H1 (cell line): ENCODE data around the gene DDOST. TPM values are rescaled to one million over a fixed set of nuclear protein-coding genes. Genes with fewer than 3 reads are reported as not detected.
A peak's percentile ranks its signal among the peaks of the same experiment; 100 is the strongest.

Experiments
- CTCF ChIA-PET: fragments of 300-600 bp; sonication (Branson Sonifier 250); formaldehyde crosslinking; loops from one replicate; lab custom pipeline; 2021; ENCODE audit not compliant: partially characterized antibody; lab: Charles Lee
- POLR2A ChIA-PET: fragments of 300-600 bp; sonication (Branson Sonifier 250); formaldehyde crosslinking; loops from one replicate; lab custom pipeline; 2021; ENCODE audit warnings: inconsistent platforms; ENCODE audit not compliant: partially characterized antibody; lab: Charles Lee
- DNase-seq, 2 experiments: peaks; one replicate each; pipeline versions ENCODE4 v3.0.0 to v3.0.0-alpha.2; 2010 to 2022; ENCODE audit warnings: low spot score in 2 of 2, low read depth in 1 of 2, mixed read lengths in 1 of 2
- FAIRE-seq: peaks from 2 replicates; lab custom pipeline; 2011; peaks lifted over from hg19 to GRCh38; lab: Jason Lieb, UNC
- H2AFZ ChIP-seq: 2 replicates; pipeline ENCODE4 v1.8.1; 2012; ENCODE audit warnings: low read length, inconsistent platforms
- H2AK5ac ChIP-seq: 2 replicates; pipeline ENCODE4 v1.6.1; 2013; ENCODE audit warnings: low read depth, low read length
- H2BK120ac ChIP-seq: replicated peaks from 2 replicates; pipeline ENCODE3; 2013; ENCODE audit warnings: low read depth, low read length, inconsistent platforms
- H2BK12ac ChIP-seq: 2 replicates; pipeline ENCODE4 v1.6.1; 2013; ENCODE audit warnings: low read depth, low read length
- H2BK15ac ChIP-seq: 2 replicates; pipeline ENCODE4 v1.6.1; 2013; ENCODE audit warnings: low read length
- H2BK20ac ChIP-seq: 2 replicates; pipeline ENCODE4 v1.6.1; 2013; ENCODE audit warnings: low read length
- H2BK5ac ChIP-seq: 2 replicates; pipeline ENCODE4 v1.6.1; 2013; ENCODE audit warnings: low read depth, low read length
- H3K14ac ChIP-seq: 2 replicates; pipeline ENCODE4 v1.6.1; 2013; ENCODE audit warnings: inconsistent platforms; ENCODE audit not compliant: insufficient read length
- H3K18ac ChIP-seq: 2 replicates; pipeline ENCODE4 v1.6.1; 2013; ENCODE audit warnings: low read length; ENCODE audit errors: extremely low read depth
- H3K23ac ChIP-seq: 2 replicates; pipeline ENCODE4 v1.6.1; 2013; ENCODE audit warnings: inconsistent platforms; ENCODE audit not compliant: insufficient read length
- H3K23me2 ChIP-seq: 2 replicates; pipeline ENCODE4 v1.6.1; 2013; ENCODE audit warnings: low read depth, low read length
- H3K27ac ChIP-seq: 2 replicates; pipeline ENCODE4 v1.6.1; 2011; ENCODE audit warnings: low read depth, low read length, inconsistent platforms
- H3K27me3 ChIP-seq, 4 experiments: replicated peaks in 1 of 4; 1 replicate in 1 of 4; 2 replicates in 3 of 4; pipeline versions ENCODE4 v1.6.1 to v1.8.1; 2011 to 2013; ENCODE audit warnings: low read length in 3 of 4, mild to moderate bottlenecking in 3 of 4, inconsistent platforms in 2 of 4, mixed read lengths in 2 of 4, moderate library complexity in 1 of 4; ENCODE audit not compliant: control insufficient read depth in 3 of 4, insufficient read depth in 3 of 4; ENCODE audit errors: extremely low read depth in 1 of 4
- H3K36me3 ChIP-seq, 4 experiments: 2 replicates each; pipeline versions ENCODE4 v1.6.1 to v1.8.1; 2011 to 2013; ENCODE audit warnings: mild to moderate bottlenecking in 4 of 4, low read length in 3 of 4, moderate library complexity in 2 of 4, control low read depth in 1 of 4, inconsistent platforms in 1 of 4; ENCODE audit not compliant: insufficient read depth in 4 of 4, control insufficient read depth in 2 of 4
- H3K4ac ChIP-seq: replicated peaks from 2 replicates; pipeline ENCODE3; 2013; ENCODE audit warnings: low read length, low read depth, mixed read lengths, inconsistent platforms; ENCODE audit not compliant: insufficient read length
- H3K4me1 ChIP-seq, 4 experiments: replicated peaks in 1 of 4; 1 replicate in 1 of 4; 2 replicates in 3 of 4; pipeline versions ENCODE4 v1.6.1 to v1.8.1; 2011 to 2013; ENCODE audit warnings: low read length in 3 of 4, inconsistent platforms in 2 of 4, mixed read lengths in 1 of 4; ENCODE audit not compliant: insufficient read depth in 4 of 4, control insufficient read depth in 3 of 4
- H3K4me2 ChIP-seq, 2 experiments: 2 replicates each; pipeline versions ENCODE4 v1.6.1 to v1.8.1; 2011 to 2013; ENCODE audit warnings: low read depth in 2 of 2, low read length in 2 of 2, control low read depth in 1 of 2, inconsistent platforms in 1 of 2, mild to moderate bottlenecking in 1 of 2; ENCODE audit not compliant: insufficient read depth in 1 of 2
- H3K4me3 ChIP-seq, 4 experiments: fragments of 200-600, 300-600 bp in 1 of 4; sonication (generic), shearing (Covaris generic), sonication (Bioruptor Twin) in 1 of 4; 2 replicates each; pipeline versions ENCODE4 v1.5.1 to v1.8.1; 2011 to 2016; ENCODE audit warnings: low read length in 4 of 4, low read depth in 3 of 4, control low read depth in 2 of 4, inconsistent platforms in 2 of 4, mild to moderate bottlenecking in 2 of 4, mixed read lengths in 1 of 4, moderate library complexity in 1 of 4; ENCODE audit not compliant: insufficient read depth in 2 of 4; ENCODE audit errors: extremely low read depth in 1 of 4
- H3K56ac ChIP-seq: replicated peaks from 2 replicates; pipeline ENCODE3; 2013; ENCODE audit warnings: low read depth, mild to moderate bottlenecking, mixed read lengths, low read length, inconsistent platforms; ENCODE audit not compliant: insufficient read length
- H3K79me1 ChIP-seq: 2 replicates; pipeline ENCODE4 v1.6.1; 2013; ENCODE audit warnings: low read depth, low read length, control low read depth
- H3K79me2 ChIP-seq, 2 experiments: 2 replicates each; pipeline versions ENCODE4 v1.6.1 to v1.8.1; 2012 to 2013; ENCODE audit warnings: low read length in 2 of 2, mild to moderate bottlenecking in 2 of 2, inconsistent platforms in 1 of 2; ENCODE audit not compliant: insufficient read depth in 2 of 2, control insufficient read depth in 1 of 2
- H3K9ac ChIP-seq, 4 experiments: replicated peaks in 1 of 4; 1 replicate in 1 of 4; 2 replicates in 3 of 4; pipeline versions ENCODE4 v1.6.1 to v1.8.1; 2011 to 2013; ENCODE audit warnings: low read depth in 3 of 4, low read length in 3 of 4, control low read depth in 2 of 4, mild to moderate bottlenecking in 2 of 4, moderate library complexity in 2 of 4, inconsistent platforms in 1 of 4; ENCODE audit errors: extremely low read depth in 1 of 4
- H3K9me3 ChIP-seq, 2 experiments: 2 replicates each; pipeline versions ENCODE4 v1.6.1 to v1.8.1; 2012 to 2013; ENCODE audit warnings: mild to moderate bottlenecking in 2 of 2, moderate library complexity in 2 of 2, control low read depth in 1 of 2, inconsistent platforms in 1 of 2, low read depth in 1 of 2, low read length in 1 of 2, mixed read lengths in 1 of 2; ENCODE audit not compliant: insufficient read depth in 2 of 2
- H4K20me1 ChIP-seq, 2 experiments: replicated peaks in 1 of 2; 2 replicates each; pipeline versions ENCODE3 to v1.8.1; 2011 to 2013; ENCODE audit warnings: inconsistent platforms in 2 of 2, low read length in 2 of 2, mild to moderate bottlenecking in 1 of 2; ENCODE audit not compliant: insufficient read depth in 2 of 2, control insufficient read depth in 1 of 2
- H4K5ac ChIP-seq: 2 replicates; pipeline ENCODE4 v1.6.1; 2013; ENCODE audit warnings: low read length, low read depth, mixed read lengths, inconsistent platforms; ENCODE audit not compliant: insufficient read length
- H4K8ac ChIP-seq: 2 replicates; pipeline ENCODE4 v1.8.0; 2013; ENCODE audit warnings: mild to moderate bottlenecking, moderate library complexity, low read length, inconsistent platforms; ENCODE audit not compliant: insufficient read depth; ENCODE audit errors: extremely low read depth
- H4K91ac ChIP-seq: replicated peaks from 2 replicates; pipeline ENCODE3; 2013; ENCODE audit warnings: low read length, mixed read lengths, inconsistent platforms; ENCODE audit not compliant: insufficient read length
- CBX5 ChIP-seq: fragments of 300-800, 300-1000 bp; sonication (generic); IDR thresholded peaks from 2 replicates; pipeline ENCODE4 v1.7.1; 2016; ENCODE audit warnings: antibody characterized with exemption, low read length, low read depth
- CTCF ChIP-seq, 3 experiments: IDR thresholded peaks; 1 replicate in 2 of 3; 2 replicates in 1 of 3; pipeline versions ENCODE4 v1.5.1 to v1.6.1; 2011; ENCODE audit warnings: low read length in 3 of 3, mild to moderate bottlenecking in 3 of 3, inconsistent platforms in 2 of 3, low read depth in 1 of 3, moderate library complexity in 1 of 3; ENCODE audit not compliant: insufficient read depth in 1 of 3; ENCODE audit errors: control extremely low read depth in 1 of 3
- EZH2 ChIP-seq: fragments of 200-600 bp; sonication (generic); IDR thresholded peaks from 2 replicates; pipeline ENCODE4 v1.7.1; 2012; ENCODE audit warnings: low read depth, mild to moderate bottlenecking, moderate library complexity, low read length, inconsistent platforms; ENCODE audit not compliant: severe bottlenecking
- KDM1A ChIP-seq: fragments of 200-600, 300-600 bp; sonication (generic); IDR thresholded peaks from 2 replicates; pipeline ENCODE4 v1.7.1; 2016; ENCODE audit warnings: mild to moderate bottlenecking, low read length, borderline replicate concordance
- KDM5A ChIP-seq: fragments of 200-600 bp; IDR thresholded peaks from 2 replicates; pipeline ENCODE4 v1.7.1; 2012; ENCODE audit warnings: mild to moderate bottlenecking, low read length, inconsistent platforms, mixed read lengths
- MAFK ChIP-seq: IDR thresholded peaks from 2 replicates; pipeline ENCODE4 v1.6.1; 2012; ENCODE audit warnings: low read depth, mild to moderate bottlenecking, improper control_type of control experiment, low read length
- NRF1 ChIP-seq: IDR thresholded peaks from 2 replicates; pipeline ENCODE4 v1.6.1; 2011; ENCODE audit warnings: mild to moderate bottlenecking, low read depth, low read length, improper control_type of control experiment
- PHF8 ChIP-seq: fragments of 200-600 bp; sonication (generic); conservative IDR thresholded peaks from 2 replicates; pipeline ENCODE4 v1.7.1; 2012; ENCODE audit warnings: low read depth, mild to moderate bottlenecking, inconsistent platforms, low read length, moderate library complexity
- RBBP5 ChIP-seq: IDR thresholded peaks from 2 replicates; pipeline ENCODE4 v1.7.1; 2012; ENCODE audit warnings: low read depth, mild to moderate bottlenecking, inconsistent platforms, low read length, moderate library complexity, borderline replicate concordance
- SRF ChIP-seq: IDR thresholded peaks from 2 replicates; pipeline ENCODE4 v1.6.1; 2011; ENCODE audit warnings: mild to moderate bottlenecking, low read depth, low read length, moderate library complexity
- WGBS, 2 experiments: shearing (Covaris generic) in 1 of 2; methylation state at CpG; one replicate each; pipeline versions ENCODE4 v1.1.6 to v1.1.7; 2013 to 2015; ENCODE audit warnings: low lambda C conversion rate in 2 of 2, mixed read lengths in 2 of 2, inconsistent platforms in 1 of 2, low coverage in 1 of 2, missing lambda C conversion rate in 1 of 2; ENCODE audit not compliant: insufficient replicate concordance in 2 of 2, insufficient coverage in 1 of 2, insufficient read length in 1 of 2; ENCODE audit errors: extremely low coverage in 1 of 2, missing lambda C conversion rate in 1 of 2; 5-methylcytosine and 5-hydroxymethylcytosine counted together
- polyA plus RNA-seq, 7 experiments: library from polyadenylated mRNA; depleted of rRNA in 3 of 7; stranded (reverse) in 5 of 7; unstranded in 2 of 7; fragments of >200 nt in 5 of 7; fragments of 200-250 nt in 2 of 7; gene quantifications; 1 replicate in 5 of 7; 2 replicates in 1 of 7; 4 replicates in 1 of 7; pipeline versions ENCODE4 v1.2.1 to v1.2.3, GENCODE V29; 2011 to 2013; ENCODE audit warnings: missing spikeins in 2 of 7, mixed read lengths in 2 of 7
- total RNA-seq: library from RNA; stranded (reverse); fragmentation: NEBNext Ultra II Directional; extraction: Animal tissue kit (Norgen Biotek cat#: 25700); gene quantifications from 2 replicates; pipeline ENCODE4 v1.2.1, GENCODE V29; 2021

Gene DDOST
- total and polyA plus RNA-seq, 2 of the 8 experiments (the other 6 are each of a cell fraction or from before 2014, with no cell fraction given) = 253 to 336 TPM

- Histone ChIP-seq H2AK5ac (no peak overlapping the region), H4K20me1 (peaks cover 6 to 31% of the 10 kb centered on the region in 2 experiments), H3K27ac (no peak overlapping the region), H2BK15ac (no peak overlapping the region), H3K4me1 (no peaks in the 10 kb centered on the region), H3K36me3 (peaks cover 26 to 73% (median 56%) of the 10 kb centered on the region in 4 experiments), H2AFZ (no peak overlapping the region), H3K9me3 (no peaks in the 10 kb centered on the region), H4K91ac (no peak overlapping the region), H3K9ac (no peak overlapping the region), H2BK12ac (no peak overlapping the region), H2BK20ac (no peak overlapping the region), H3K56ac (no peak overlapping the region), H3K4me2 (no peak overlapping the region), H3K23ac (no peak overlapping the region), H2BK120ac (no peak overlapping the region), H3K14ac (no peak overlapping the region), H3K79me1 (peaks cover 7% of the 10 kb centered on the region), H3K27me3 (no peaks in the 10 kb centered on the region), H3K23me2 (no peaks in the 10 kb centered on the region), H3K4me3 (no peak overlapping the region), H4K5ac (no peak overlapping the region), H3K4ac (no peak overlapping the region), H3K79me2 (peaks cover under 1 to 29% of the 10 kb centered on the region in 2 experiments; a peak in 3 of 4 replicates), H2BK5ac (no peak overlapping the region), H4K8ac (peak overlapping the region; percentile 40), H3K18ac (no peak overlapping the region)
- CTCF ChIA-PET = interaction anchor here (0.6 to 2.4 kb wide), 13 partner anchors 8 to 495 kb away, joined by 3 to 9 read pairs (median 3); no protein-coding TSS in a partner anchor
- POLR2A ChIA-PET = interaction anchor here (1.1 kb wide), 1 partner anchor 810 kb away, joined by 3 read pairs; no protein-coding TSS in a partner anchor
- DNase-seq (no peak), FAIRE-seq (no peak)
- WGBS, 2 experiments = 88% methylated on average over 18 of the region's 20 CpGs; no CpG with 5 or more reads in 1 of the 2 experiments
- TF ChIP-seq KDM1A (no peak), EZH2 (no peak), KDM5A (no peak), PHF8 (no peak), NRF1 (no peak), RBBP5 (no peak), CBX5 (no peak), MAFK (no peak), CTCF (IDR thresholded peaks at IDR 0.05; ENCODE audit: control extremely low read depth in 1 of 3, insufficient read depth in 1 of 3, low read depth in 1 of 3, low read length in 3 of 3) (peak; percentile 32 to 63 (median 56); a peak in 3 of 4 replicates), SRF (no peak)
Observed at GRCh38 chr1:20654104-20654690, 7.0 kb downstream of the DDOST start.
